Caki2 (cell line): ENCODE measurements around the gene IL1RAP. TPM values are rescaled to one million over a fixed set of nuclear protein-coding genes. Genes with fewer than 3 reads are reported as not detected.

Experiments
- total RNA-seq: library from RNA; depleted of rRNA; stranded (reverse); fragments of >200 nt; shearing (Covaris generic); gene quantifications from 2 replicates; pipeline ENCODE4 v1.2.3, GENCODE V29; 2014; ENCODE audit warnings: low replicate concordance; rRNA removed

Gene IL1RAP
- total RNA-seq, 1 experiment from 2014 or later, result 9.5 TPM

Other genes starting within 250 kb of the IL1RAP start
- gene CLDN1, start 191.6 kb upstream of the IL1RAP start, total RNA-seq, result 129 and 151 TPM in 2 replicates
- gene CLDN16, start 125.9 kb upstream of the IL1RAP start, total RNA-seq, result 15.8 and 17.8 TPM in 2 replicates
- gene TMEM207, start 64.2 kb upstream of the IL1RAP start, total RNA-seq, result not detected in 2 replicates